ENCODE results near the gene NDUFA6.

- no peak for TF ChIP-seq EZH2 (IDR thresholded peaks at IDR 0.05; ENCODE audit: insufficient read depth, poor library complexity, severe bottlenecking)
- no peak for TF ChIP-seq EZH2phosphoT487 (IDR thresholded peaks at IDR 0.05; ENCODE audit: insufficient read depth, low read depth)
These were observed 20.6 kb downstream of the NDUFA6 start for GRCh38 chr22:42069801-42070516.

All from GM23248 (cell line).